ENCODE measurements around the gene UBC.
"Not testable (repeated sequence)": the region's sequence is repeated elsewhere in the genome, so short reads cannot be mapped to it uniquely, and the experiment has no call there.

The UBC gene

GRCh38 chr12:124917841-124918621, 3.6 kb upstream of the UBC start:
- peak overlapping the region; percentile 2 to 95 (median 21) for H3K4me3 ChIP-seq

GRCh38 chr12:124917135-124917840, 2.8 kb upstream of the UBC start:
- peak overlapping the region; percentile 54 to 100 (median 100) for H3K27ac ChIP-seq
- peak overlapping the region; percentile 8 to 95 (median 21) for H3K4me3 ChIP-seq

More at GRCh38 chr12:124917841-124918621, 3.6 kb upstream of the UBC start:
- H3K27ac ChIP-seq, result peak overlapping the region in 20 of 21 experiments; percentile 88 to 100 (median 100)

- Histone ChIP-seq H3K27ac (peak overlapping the region; percentile 54 to 100 (median 100)), H3K4me3 (peak overlapping the region in 5 of 7 experiments; percentile 8 to 95 (median 78))
Measured at GRCh38 chr12:124916374-124917134, 2.1 kb upstream of the UBC start.

- Histone ChIP-seq H3K27ac (peak overlapping the region; percentile 98 to 100 (median 100)), H3K4me3 (peak overlapping the region; percentile 59 to 97 (median 81))
Measured at GRCh38 chr12:124915239-124916236, 1.1 kb upstream of the UBC start.

- Histone ChIP-seq H3K4me3 (peak overlapping the region; percentile 59 to 97 (median 81)), H3K27ac (peak overlapping the region; percentile 98 to 100 (median 100))
Measured at GRCh38 chr12:124913474-124914391, 717 bp downstream of the UBC start.

- peak overlapping the region in 4 of 21 experiments; percentile 98 to 100 (median 99) for H3K27ac ChIP-seq
- H3K4me3 ChIP-seq, result peak overlapping the region; percentile 59 to 97 (median 81)
Measured at GRCh38 chr12:124912529-124913287, 1.7 kb downstream of the UBC start.

- H3K4me3 ChIP-seq, result peak overlapping the region in 4 of 7 experiments; percentile 4 to 30 (median 16)
- H3K27ac ChIP-seq, result peak overlapping the region in 1 of 21 experiments; percentile 62
Measured at GRCh38 chr12:124911521-124911920, 2.9 kb downstream of the UBC start.

- peak overlapping the region in 3 of 7 experiments; percentile 1 to 23 (median 4) for H3K4me3 ChIP-seq
- H3K27ac ChIP-seq, result peak overlapping the region in 1 of 21 experiments; percentile 62
Measured at GRCh38 chr12:124910561-124911478, 3.6 kb downstream of the UBC start.

GRCh38 chr12:124909831-124910560, 4.5 kb downstream of the UBC start:
- peak overlapping the region in 3 of 21 experiments; percentile 1 to 25 (median 3) for H3K27ac ChIP-seq

GRCh38 chr12:124906606-124907261, 7.7 kb downstream of the UBC start:
- H3K27ac ChIP-seq, result no peak overlapping the region

More at GRCh38 chr12:124909831-124910560, 4.5 kb downstream of the UBC start:
- H3K4me3 ChIP-seq, result no peak overlapping the region

GRCh38 chr12:124904306-124905098, 9.9 kb downstream of the UBC start:
- Histone ChIP-seq H3K27ac (peak overlapping the region in 11 of 21 experiments; percentile 13 to 71 (median 56)), H3K4me3 (no peak overlapping the region)

More at GRCh38 chr12:124906606-124907261, 7.7 kb downstream of the UBC start:
- no peak overlapping the region for H3K4me3 ChIP-seq

- Histone ChIP-seq H3K4me3 (no peak overlapping the region), H3K27ac (no peak overlapping the region)
Measured at GRCh38 chr12:124902916-124903315, 11.5 kb downstream of the UBC start.

- no peak overlapping the region for H3K27ac ChIP-seq
- no peak overlapping the region for H3K4me3 ChIP-seq
Measured at GRCh38 chr12:124901003-124901402, 13.4 kb downstream of the UBC start.

GRCh38 chr12:124900345-124900795, 14.1 kb downstream of the UBC start:
- H3K27ac ChIP-seq, H3K4me3 ChIP-seq: not testable (repeated sequence)

Data from skin epidermis (tissue), 12 donors.